Measurements from ENCODE around the gene MISP3.
A peak's percentile ranks its signal among the peaks of the same experiment; 100 is the strongest.
"Not testable (repeated sequence)": the region's sequence is repeated elsewhere in the genome, so short reads cannot be mapped to it uniquely, and the experiment has no call there.

Gene MISP3

DNA sequence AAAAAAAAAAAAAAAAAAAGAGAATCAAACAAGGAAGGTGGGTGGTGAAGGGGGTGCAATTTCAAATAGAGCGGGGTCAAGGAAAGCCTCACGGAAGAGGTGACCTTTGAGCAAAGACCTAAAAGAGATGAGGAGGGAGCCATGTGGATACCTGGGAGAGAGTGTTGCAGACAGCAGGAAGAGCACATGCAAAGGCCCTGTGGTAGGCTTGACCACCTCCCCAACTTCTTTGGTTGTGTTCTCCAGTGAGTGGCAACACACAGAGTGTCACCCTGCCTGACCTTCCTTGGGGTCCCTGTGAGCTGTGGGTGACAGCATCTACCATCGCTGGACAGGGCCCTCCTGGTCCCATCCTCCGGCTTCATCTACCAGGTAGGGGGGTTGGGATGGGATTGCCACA lies 22.1 kb upstream of the MISP3 start:
- TF ChIP-seq CTCF (IDR thresholded peaks at IDR 0.05; ENCODE audit: extremely low read depth, missing control alignments) = no peak
- DNase-seq (ENCODE audit: low spot score) = no peak

DNA sequence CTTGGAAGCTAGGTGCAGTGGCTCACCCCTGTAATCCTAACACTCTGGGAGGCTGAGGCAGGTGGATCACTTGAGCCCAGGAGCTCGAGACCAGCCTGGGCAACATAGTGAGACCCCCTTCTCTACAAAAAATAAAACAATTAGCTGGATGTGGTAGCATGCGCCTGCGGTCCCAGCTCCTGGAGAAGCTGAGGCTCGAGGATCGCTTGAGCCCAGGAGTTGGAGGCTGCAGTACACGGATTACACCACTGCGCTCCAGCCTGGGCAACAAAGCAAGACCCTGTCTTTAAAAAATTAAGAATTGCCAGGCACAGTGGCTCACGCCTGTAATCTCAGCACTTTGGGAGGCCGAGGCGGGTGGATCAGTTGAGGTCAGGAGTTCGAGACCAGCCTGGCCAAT lies 21.6 kb upstream of the MISP3 start:
- DNase-seq (ENCODE audit: low spot score) = not testable (repeated sequence)

GRCh38 chr19:14051980-14052379 lies 20.6 kb upstream of the MISP3 start:
- DNase-seq (ENCODE audit: low spot score) = no peak
- TF ChIP-seq CTCF (IDR thresholded peaks at IDR 0.05; ENCODE audit: extremely low read depth, missing control alignments) = no peak

DNA sequence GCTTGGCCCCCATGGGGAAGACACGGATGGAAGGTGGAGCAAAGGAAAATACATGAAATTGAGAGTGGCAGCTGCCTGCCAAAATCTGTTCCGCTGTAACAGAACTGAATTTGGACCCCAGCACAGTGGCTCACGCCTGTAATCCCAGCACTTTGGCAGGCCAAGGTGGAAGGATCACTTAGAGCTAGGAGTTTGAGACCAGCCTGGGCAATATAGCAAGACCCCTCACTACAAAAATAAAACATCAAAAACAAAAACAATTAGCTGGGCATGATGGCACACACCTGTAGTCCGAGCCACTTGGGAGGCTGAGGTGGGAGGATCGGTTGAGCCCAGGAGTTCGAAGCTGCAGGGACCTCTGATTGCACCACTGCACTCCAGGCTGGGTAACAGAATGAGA lies 20.1 kb upstream of the MISP3 start:
- no peak for TF ChIP-seq CTCF (IDR thresholded peaks at IDR 0.05; ENCODE audit: extremely low read depth, missing control alignments)
- no peak for DNase-seq (ENCODE audit: low spot score)

GRCh38 chr19:14053032-14053431 lies 19.6 kb upstream of the MISP3 start:
- no peak for TF ChIP-seq CTCF (IDR thresholded peaks at IDR 0.05; ENCODE audit: extremely low read depth, missing control alignments)
- no peak for DNase-seq (ENCODE audit: low spot score)

- TF ChIP-seq CTCF (IDR thresholded peaks at IDR 0.05; ENCODE audit: extremely low read depth, missing control alignments) = no peak
- peak; percentile 8 for DNase-seq (ENCODE audit: low spot score)
Measured at GRCh38 chr19:14053500-14053899, 19.1 kb upstream of the MISP3 start.

DNA sequence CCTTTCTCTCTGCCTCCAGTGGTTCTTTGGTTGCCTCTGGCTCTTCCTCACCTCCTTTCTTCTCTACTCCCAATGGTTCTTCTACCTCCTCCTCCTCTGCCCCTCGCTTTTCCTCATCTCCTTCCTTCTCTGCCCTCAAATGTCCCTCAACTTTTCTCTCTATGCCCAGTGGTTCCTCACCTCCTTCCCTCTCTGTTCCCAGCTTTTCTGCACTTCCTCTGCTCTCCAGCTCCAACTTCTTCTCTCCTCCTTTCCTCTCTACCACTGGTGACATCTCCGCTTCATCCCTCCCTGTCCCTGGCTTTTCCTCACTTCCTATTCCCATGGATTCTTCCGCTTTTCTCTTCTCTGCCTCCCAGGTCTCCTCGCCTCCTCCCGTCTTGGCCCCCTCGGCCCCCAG lies 18.5 kb upstream of the MISP3 start:
- no peak for DNase-seq (ENCODE audit: low spot score)
- TF ChIP-seq CTCF (IDR thresholded peaks at IDR 0.05; ENCODE audit: extremely low read depth, missing control alignments) = no peak

DNA sequence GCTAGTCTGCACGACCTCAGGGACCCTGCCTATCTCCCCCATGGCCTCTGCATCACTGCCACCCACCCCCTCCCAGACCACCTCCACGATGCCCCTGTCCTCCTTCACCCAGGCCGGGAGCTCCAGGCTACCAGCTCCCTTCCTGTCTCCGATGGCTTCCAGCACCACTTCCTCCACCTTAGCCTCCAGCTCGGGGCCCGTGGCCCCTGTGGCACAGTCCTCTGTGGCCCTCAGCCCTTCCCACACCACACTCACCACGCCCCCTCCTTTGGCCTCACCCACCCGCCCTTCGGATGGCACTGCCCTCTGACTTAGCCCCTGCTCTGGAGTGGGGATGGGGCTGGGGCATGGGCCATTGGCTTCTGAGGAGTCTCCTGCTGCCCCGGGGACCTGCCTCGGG lies 17.9 kb upstream of the MISP3 start:
- peak; percentile 24 for DNase-seq (ENCODE audit: low spot score)
- no peak for TF ChIP-seq CTCF (IDR thresholded peaks at IDR 0.05; ENCODE audit: extremely low read depth, missing control alignments)
